ENCODE data around the gene HK3.
A peak's percentile ranks its signal among the peaks of the same experiment; 100 is the strongest.

The HK3 gene

GRCh38 chr5:176901260-176902101 lies 2.3 kb upstream of the HK3 start:
- DNase-seq: no peak

- no peak for DNase-seq
Observed at GRCh38 chr5:176900780-176901204, 1.6 kb upstream of the HK3 start.

GRCh38 chr5:176899946-176900779 lies 1.0 kb upstream of the HK3 start:
- DNase-seq: no peak

GRCh38 chr5:176897263-176897662 lies 1.9 kb downstream of the HK3 start:
- DNase-seq: peak; percentile 16

- DNase-seq: no peak
Observed at GRCh38 chr5:176895831-176896230, 3.3 kb downstream of the HK3 start.

- DNase-seq: no peak
Observed at GRCh38 chr5:176894298-176894697, 4.8 kb downstream of the HK3 start.

GRCh38 chr5:176892663-176893062 lies 6.5 kb downstream of the HK3 start:
- no peak for DNase-seq

GRCh38 chr5:176891331-176891958 lies 7.7 kb downstream of the HK3 start:
- DNase-seq: no peak

GRCh38 chr5:176890455-176891330 lies 8.5 kb downstream of the HK3 start:
- no peak for DNase-seq

GRCh38 chr5:176889321-176890280 lies 9.5 kb downstream of the HK3 start:
- DNase-seq: no peak

- no peak for DNase-seq
Observed at GRCh38 chr5:176888865-176889165, 10.3 kb downstream of the HK3 start.

GRCh38 chr5:176888016-176888864 lies 10.9 kb downstream of the HK3 start:
- DNase-seq: no peak

GRCh38 chr5:176887252-176887849 lies 11.8 kb downstream of the HK3 start:
- no peak for DNase-seq

GRCh38 chr5:176886336-176887251 lies 12.6 kb downstream of the HK3 start:
- DNase-seq: no peak

GRCh38 chr5:176884571-176884890 lies 14.6 kb downstream of the HK3 start:
- no peak for DNase-seq

- DNase-seq: no peak
Observed at GRCh38 chr5:176883700-176884570, 15.2 kb downstream of the HK3 start.

GRCh38 chr5:176882567-176882903 lies 16.6 kb downstream of the HK3 start:
- DNase-seq: no peak
